Measurements from ENCODE around the gene LTBP1. TPM values are rescaled to one million over a fixed set of nuclear protein-coding genes. Genes with fewer than 3 reads are reported as not detected.

Gene LTBP1
- total and polyA plus RNA-seq, 2 of the 13 experiments (the other 11 are each of a cell fraction or from before 2014, with no cell fraction given), result 0.12 to 0.22 TPM

GRCh38 chr2:33220533-33220932 lies 273.8 kb downstream of the LTBP1 start:
- Histone ChIP-seq H3K79me2 (ENCODE audit: insufficient read depth, low read length) (no peaks in the 10 kb centered on the region), H2AFZ (ENCODE audit: low read length) (no peak overlapping the region), H3K4me1 (ENCODE audit: insufficient read depth, low read length) (no peaks in the 10 kb centered on the region), H3K27me3 (ENCODE audit: control insufficient read depth in 1 of 2, insufficient read depth in 2 of 2, low read length in 2 of 2) (no peaks in the 10 kb centered on the region), H3K4me2 (ENCODE audit: low read depth, low read length) (no peak overlapping the region), H3K27ac (ENCODE audit: extremely low read length, insufficient read depth, low read length) (no peak overlapping the region), H3K9me3 (ENCODE audit: low read length) (no peaks in the 10 kb centered on the region), H3K36me3 (replicated peaks in 1 of 2; ENCODE audit: control insufficient read depth in 1 of 2, insufficient read depth in 2 of 2, low read length in 2 of 2) (no peaks in the 10 kb centered on the region), H3K9ac (ENCODE audit: insufficient read depth, low read depth, low read length) (no peak overlapping the region), H3K4me3 (replicated peaks in 1 of 3; ENCODE audit: insufficient read depth in 1 of 3, low read depth in 2 of 3, low read length in 3 of 3) (no peak overlapping the region), H4K20me1 (ENCODE audit: insufficient read depth, low read length) (no peaks in the 10 kb centered on the region)
- POLR2A ChIA-PET, result no interaction called here
- in situ Hi-C loops (cut with HindIII; ENCODE audit: extremely low pct_ligation_motif_present, low pct_unique_long_range_greater_than_20kb) (no loop called here), intact Hi-C loops (cut with micrococcal nuclease; ENCODE audit: unreplicated experiment) (no loop called here)
- no peak for FAIRE-seq
- BruUV-seq (replicated peaks), result no TSS peak
- TF ChIP-seq CREM (IDR thresholded peaks at IDR 0.05), result no peak
- TF ChIP-seq CREM (CRISPR knock-in tag; IDR thresholded peaks at IDR 0.05), result no peak
- no peak for TF ChIP-seq EHMT2 (IDR thresholded peaks at IDR 0.05; ENCODE audit: borderline replicate concordance, low read depth, low read length)
- no peak for TF ChIP-seq POLR2AphosphoS2 (IDR thresholded peaks at IDR 0.05; ENCODE audit: low read depth, low read length)
- no peak for TF ChIP-seq ZNF543 (CRISPR knock-in tag; IDR thresholded peaks at IDR 0.05)
- no peak for TF ChIP-seq NFIC (IDR thresholded peaks at IDR 0.05; ENCODE audit: low read length)
- no peak for TF ChIP-seq CHD4 (IDR thresholded peaks at IDR 0.05; ENCODE audit: borderline replicate concordance, low read length)
- TF ChIP-seq SAP130 (CRISPR knock-in tag; IDR thresholded peaks at IDR 0.05; ENCODE audit: low read depth), result no peak
- no peak for TF ChIP-seq MIER3 (CRISPR knock-in tag; IDR thresholded peaks at IDR 0.05; ENCODE audit: borderline replicate concordance)
- TF ChIP-seq ARNT (IDR thresholded peaks at IDR 0.05), result no peak
- no peak for TF ChIP-seq ZNF17 (CRISPR knock-in tag; IDR thresholded peaks at IDR 0.05)
- TF ChIP-seq RBAK (CRISPR knock-in tag; IDR thresholded peaks at IDR 0.05), result no peak
- TF ChIP-seq ZNF672 (CRISPR knock-in tag; IDR thresholded peaks at IDR 0.05), result no peak
- TF ChIP-seq YEATS2 (CRISPR knock-in tag; IDR thresholded peaks at IDR 0.05; ENCODE audit: borderline replicate concordance), result no peak
- no peak for TF ChIP-seq TOPORS (CRISPR knock-in tag; IDR thresholded peaks at IDR 0.05)
- TF ChIP-seq TEAD3 (CRISPR knock-in tag; optimal IDR thresholded peaks at IDR 0.05; ENCODE audit: borderline replicate concordance), result no peak
- no peak for TF ChIP-seq ZNF749 (CRISPR knock-in tag; IDR thresholded peaks at IDR 0.05; ENCODE audit: borderline replicate concordance)
- no peak for TF ChIP-seq GATA4 (IDR thresholded peaks at IDR 0.05; ENCODE audit: borderline replicate concordance, low read depth)
- ATAC-seq, result no peak
- CTCF ChIA-PET (ENCODE audit: low intra/inter-chr PET ratio, low total read pairs), result no interaction called here
- WGBS (ENCODE audit: low lambda C conversion rate), result 12% methylated on average over 3 of the region's 3 CpGs
- no peak for DNase-seq (ENCODE audit: low spot score)

All from HepG2 (cell line).